HS-27A (cell line): Measurements from ENCODE around the gene PATE1.

Experiments
- DNase-seq: peaks from one replicate; pipeline ENCODE4 v3.0.0-alpha.2; 2012; ENCODE audit warnings: low read depth, missing footprints

PATE1 gene

DNA sequence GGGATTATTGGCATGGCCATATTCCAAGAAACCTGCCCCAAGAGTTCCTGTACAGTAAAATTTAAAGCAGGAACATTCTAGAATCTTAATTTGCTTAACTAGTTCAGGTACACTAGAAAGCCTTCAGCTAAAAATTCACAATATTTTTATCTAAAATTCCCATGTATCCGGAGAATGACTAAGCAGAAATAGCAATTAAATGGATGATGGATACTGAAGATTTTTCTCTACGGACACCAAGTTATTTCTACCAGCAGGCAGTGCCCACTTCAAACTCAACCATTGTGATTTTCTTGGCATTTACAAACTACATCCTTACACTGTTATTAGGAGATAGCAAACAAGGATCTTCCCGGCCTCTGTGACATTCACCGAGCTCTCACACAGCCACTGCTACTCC is 44.7 kb downstream of the PATE1 start:
- DNase-seq: no peak

DNA sequence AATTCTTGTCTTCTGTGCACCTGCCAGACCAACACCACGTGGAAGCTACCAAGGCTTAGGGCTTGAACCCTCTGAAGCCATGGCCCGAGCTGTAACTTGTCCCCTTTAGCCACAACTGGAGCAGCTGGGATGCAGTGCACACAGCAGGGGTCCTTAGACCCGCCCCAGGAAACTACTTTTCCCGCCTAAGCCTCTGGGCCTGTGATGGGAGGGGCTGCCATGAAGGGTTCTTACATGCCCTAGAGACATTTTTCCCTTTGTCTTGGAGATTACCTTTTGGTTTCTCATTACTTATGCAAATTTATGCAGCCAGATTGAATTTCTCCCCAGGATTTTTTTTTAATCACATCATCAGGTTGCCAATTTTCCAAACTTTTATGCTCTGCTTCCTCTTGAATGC is 51.6 kb downstream of the PATE1 start:
- DNase-seq: no peak
